Activated naive CD8-positive, alpha-beta T cell treated with anti-CD3 and anti-CD28 coated beads for 36 hours (primary cell): Measurements from ENCODE around the gene HAND2. TPM values are rescaled to one million over a fixed set of nuclear protein-coding genes. Genes with fewer than 3 reads are reported as not detected.

Experiments used
- DNase-seq: peaks from one replicate; pipeline ENCODE4 v3.0.0; 2021
- H3K27ac Mint-ChIP-seq: one replicate; pipeline ENCODE4 v1.8.0; 2022; ENCODE audit warnings: mild to moderate bottlenecking, moderate library complexity, mixed read lengths
- H3K27me3 Mint-ChIP-seq: one replicate; pipeline ENCODE4 v1.8.0; 2022; ENCODE audit warnings: mild to moderate bottlenecking, mixed read lengths
- H3K36me3 Mint-ChIP-seq: one replicate; pipeline ENCODE4 v1.8.0; 2021; ENCODE audit warnings: mild to moderate bottlenecking, mixed read lengths
- H3K4me1 Mint-ChIP-seq: one replicate; pipeline ENCODE4 v1.8.0; 2021; ENCODE audit warnings: mixed read lengths
- H3K4me3 Mint-ChIP-seq: one replicate; pipeline ENCODE4 v1.8.0; 2022; ENCODE audit warnings: mild to moderate bottlenecking, moderate library complexity, mixed read lengths
- H3K9me3 Mint-ChIP-seq: one replicate; pipeline ENCODE4 v1.8.0; 2022; ENCODE audit warnings: mixed read lengths
- total RNA-seq, 2 experiments: library from RNA; stranded (reverse); gene quantifications; one replicate each; pipeline ENCODE4 v1.2.3, GENCODE V29; 2021

Gene HAND2
- total RNA-seq, 2 experiments from 2014 or later, result not detected

DNA sequence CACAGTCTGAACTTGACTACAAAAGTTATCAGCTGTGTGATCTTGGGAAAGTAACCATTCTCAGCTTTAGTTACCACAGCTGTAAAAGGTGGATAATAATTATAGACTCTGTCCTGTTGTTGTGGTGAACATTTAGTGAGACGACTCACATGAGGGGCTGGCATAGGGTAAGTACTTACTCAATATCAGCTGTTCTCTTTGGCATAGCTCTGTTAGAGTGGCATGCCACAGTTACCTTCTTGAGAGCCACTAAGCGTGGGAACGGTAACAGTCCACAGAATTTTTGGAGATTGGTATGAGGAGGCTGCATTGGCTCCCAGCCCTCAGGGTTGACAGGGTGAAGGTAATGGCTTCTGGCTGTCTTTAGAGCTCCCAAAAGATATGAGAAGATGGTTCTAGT lies 13.2 kb upstream of the HAND2 start:
- H3K4me3 Mint-ChIP-seq, result no peak overlapping the region
- peaks cover 8% of the 10 kb centered on the region for H3K4me1 Mint-ChIP-seq
- H3K27ac Mint-ChIP-seq, result no peak overlapping the region
- no peak for DNase-seq
- H3K9me3 Mint-ChIP-seq, result no peaks in the 10 kb centered on the region
- no peaks in the 10 kb centered on the region for H3K36me3 Mint-ChIP-seq
- H3K27me3 Mint-ChIP-seq, result peaks cover 60% of the 10 kb centered on the region

GRCh38 chr4:173539986-173540385 lies 10.0 kb upstream of the HAND2 start:
- Mint-ChIP-seq H3K4me1 (peaks cover 8% of the 10 kb centered on the region), H3K36me3 (no peaks in the 10 kb centered on the region), H3K9me3 (peaks cover 3% of the 10 kb centered on the region)

DNA sequence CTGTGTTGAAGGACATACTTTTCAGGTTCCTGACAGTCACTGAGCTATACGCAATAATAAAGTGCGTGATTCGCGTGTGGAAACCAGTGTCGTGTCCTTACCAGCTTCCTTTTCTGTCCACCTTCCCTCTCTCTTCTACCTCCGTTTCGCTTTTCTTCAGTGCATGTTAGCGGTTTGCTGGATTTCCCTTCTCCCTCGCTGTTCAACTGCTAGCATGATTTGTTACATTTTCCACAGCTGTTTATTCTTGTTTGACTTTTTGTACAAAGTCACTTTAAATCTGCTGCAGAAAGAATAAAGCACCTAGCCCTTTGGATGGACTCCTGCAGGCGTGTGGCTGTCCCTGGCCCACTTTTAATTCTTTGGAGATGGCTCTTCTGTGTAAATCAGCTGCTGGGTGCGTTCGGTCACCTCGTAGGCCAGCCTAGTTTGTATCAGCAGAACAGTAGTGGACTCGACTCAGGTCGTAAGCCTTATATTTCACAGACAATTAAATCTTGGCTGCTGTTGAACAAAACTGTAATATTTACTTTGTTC lies 8.9 kb upstream of the HAND2 start:
- H3K27ac Mint-ChIP-seq, result no peak overlapping the region
- peaks cover 3% of the 10 kb centered on the region for H3K9me3 Mint-ChIP-seq
- peaks cover 8% of the 10 kb centered on the region for H3K4me1 Mint-ChIP-seq
- H3K27me3 Mint-ChIP-seq, result peaks cover 82% of the 10 kb centered on the region
- H3K36me3 Mint-ChIP-seq, result no peaks in the 10 kb centered on the region
- peak overlapping the region; percentile 61 for H3K4me3 Mint-ChIP-seq
- no peak for DNase-seq

More at GRCh38 chr4:173539986-173540385, 10.0 kb upstream of the HAND2 start:
- DNase-seq, result no peak
- H3K27ac Mint-ChIP-seq, result no peak overlapping the region
- H3K4me3 Mint-ChIP-seq, result no peak overlapping the region
- H3K27me3 Mint-ChIP-seq, result peaks cover 79% of the 10 kb centered on the region

GRCh38 chr4:173538148-173538908 lies 8.3 kb upstream of the HAND2 start:
- Mint-ChIP-seq H3K4me3 (peak overlapping the region; percentile 61), H3K36me3 (no peaks in the 10 kb centered on the region), H3K27me3 (peaks cover 83% of the 10 kb centered on the region), H3K4me1 (peaks cover 8% of the 10 kb centered on the region), H3K27ac (no peak overlapping the region), H3K9me3 (peaks cover 3% of the 10 kb centered on the region)
- DNase-seq, result no peak

DNA sequence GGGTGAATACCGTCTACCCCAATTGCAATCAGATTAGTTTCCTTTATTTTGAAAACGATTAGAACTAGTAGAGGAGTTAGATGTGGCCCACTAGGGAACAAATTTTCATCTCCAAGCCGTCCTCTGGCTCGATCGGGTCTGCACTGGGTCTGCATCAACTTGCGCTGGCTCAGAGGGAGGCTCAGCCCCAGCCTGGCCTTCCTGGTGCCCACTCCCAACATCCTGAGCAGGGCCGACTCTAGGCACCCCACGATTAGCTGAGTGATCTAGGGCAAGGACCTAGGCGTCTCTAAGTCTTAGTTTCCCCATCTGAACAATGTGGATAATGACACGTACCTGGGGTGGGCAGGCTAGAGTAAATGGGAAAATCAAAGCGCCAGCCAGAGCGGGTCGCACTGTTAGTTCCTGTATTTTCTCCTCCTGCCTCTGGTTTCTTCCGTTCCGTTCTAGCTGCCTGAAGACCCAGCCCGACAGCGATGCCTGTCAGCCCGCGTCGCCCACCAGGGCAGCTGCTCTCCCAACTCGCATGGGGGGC lies 7.7 kb upstream of the HAND2 start:
- H3K36me3 Mint-ChIP-seq, result no peaks in the 10 kb centered on the region
- no peak overlapping the region for H3K27ac Mint-ChIP-seq
- H3K4me3 Mint-ChIP-seq, result no peak overlapping the region
- DNase-seq, result no peak
- H3K9me3 Mint-ChIP-seq, result peaks cover 3% of the 10 kb centered on the region
- peaks cover 8% of the 10 kb centered on the region for H3K4me1 Mint-ChIP-seq
- H3K27me3 Mint-ChIP-seq, result peaks cover 87% of the 10 kb centered on the region

GRCh38 chr4:173536808-173537429 lies 6.9 kb upstream of the HAND2 start:
- H3K36me3 Mint-ChIP-seq, result no peaks in the 10 kb centered on the region
- no peak for DNase-seq
- no peak overlapping the region for H3K27ac Mint-ChIP-seq
- peaks cover 91% of the 10 kb centered on the region for H3K27me3 Mint-ChIP-seq
- H3K4me3 Mint-ChIP-seq, result no peak overlapping the region
- H3K9me3 Mint-ChIP-seq, result peaks cover 3% of the 10 kb centered on the region
- H3K4me1 Mint-ChIP-seq, result peaks cover 8% of the 10 kb centered on the region

- Mint-ChIP-seq H3K9me3 (peaks cover 3% of the 10 kb centered on the region), H3K36me3 (no peaks in the 10 kb centered on the region), H3K27me3 (peaks cover 96% of the 10 kb centered on the region), H3K4me1 (peaks cover 12% of the 10 kb centered on the region), H3K27ac (no peak overlapping the region), H3K4me3 (no peak overlapping the region)
- no peak for DNase-seq
Measured at GRCh38 chr4:173535957-173536356, 5.9 kb upstream of the HAND2 start.

GRCh38 chr4:173535165-173535902 lies 5.3 kb upstream of the HAND2 start:
- Mint-ChIP-seq H3K27ac (no peak overlapping the region), H3K4me1 (peaks cover 12% of the 10 kb centered on the region), H3K27me3 (peaks cover 99% of the 10 kb centered on the region), H3K36me3 (no peaks in the 10 kb centered on the region), H3K9me3 (peaks cover 3% of the 10 kb centered on the region), H3K4me3 (no peak overlapping the region)
- no peak for DNase-seq

- Mint-ChIP-seq H3K36me3 (no peaks in the 10 kb centered on the region), H3K27ac (no peak overlapping the region), H3K4me1 (peaks cover 12% of the 10 kb centered on the region), H3K4me3 (no peak overlapping the region), H3K27me3 (peaks cover 99% of the 10 kb centered on the region), H3K9me3 (peaks cover 3% of the 10 kb centered on the region)
- no peak for DNase-seq
Measured at GRCh38 chr4:173534434-173534833, 4.4 kb upstream of the HAND2 start.

GRCh38 chr4:173532725-173533511 lies 2.9 kb upstream of the HAND2 start:
- Mint-ChIP-seq H3K9me3 (peaks cover 8% of the 10 kb centered on the region), H3K27ac (no peak overlapping the region), H3K4me3 (no peak overlapping the region), H3K4me1 (peaks cover 13% of the 10 kb centered on the region), H3K27me3 (peaks cover 95% of the 10 kb centered on the region), H3K36me3 (peaks cover 7% of the 10 kb centered on the region)
- no peak for DNase-seq

DNA sequence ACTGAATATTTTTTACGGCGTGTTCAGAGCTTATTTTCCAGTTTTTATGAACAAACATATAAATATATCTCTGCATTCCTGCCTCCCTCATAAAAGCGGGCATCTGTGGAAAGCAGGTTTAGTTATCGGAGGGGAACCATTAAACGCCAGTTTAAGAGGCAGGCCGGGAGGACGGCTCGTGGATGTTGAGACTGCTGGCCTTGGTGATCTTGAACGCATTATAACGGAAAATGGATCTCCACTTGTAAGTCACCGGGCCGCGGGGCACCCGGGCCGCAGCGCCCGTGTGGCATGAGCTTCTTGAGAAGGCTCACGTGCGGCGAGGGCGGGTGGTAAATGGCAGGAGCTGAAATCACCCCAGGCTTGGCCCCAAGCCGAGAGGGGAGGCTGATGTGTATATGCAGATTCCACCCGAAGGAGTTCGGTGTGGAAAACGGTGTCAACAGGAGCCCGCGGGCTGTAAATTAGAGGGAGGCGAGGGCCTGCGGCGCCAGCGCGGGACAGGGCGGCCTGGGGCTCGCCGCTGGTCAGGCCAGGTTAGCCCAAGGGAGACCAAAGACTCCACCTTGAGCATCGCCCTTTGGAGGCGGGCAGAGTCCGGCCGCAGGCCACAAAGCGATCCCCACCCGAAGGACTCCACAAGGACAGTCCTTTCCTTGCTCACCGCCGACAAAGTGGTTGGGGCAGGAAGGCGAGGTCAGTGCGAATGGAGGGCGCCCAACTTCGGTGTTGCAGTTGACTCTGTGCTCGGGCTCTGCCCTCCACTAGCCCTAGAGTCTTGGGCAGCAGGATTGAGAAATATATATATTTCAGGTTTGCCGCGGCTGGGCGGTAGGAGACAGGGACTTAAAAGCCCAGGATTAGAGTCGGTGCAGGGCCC lies 1.3 kb upstream of the HAND2 start:
- H3K27me3 Mint-ChIP-seq, result peaks cover 95% of the 10 kb centered on the region
- H3K27ac Mint-ChIP-seq, result no peak overlapping the region
- peaks cover 13% of the 10 kb centered on the region for H3K4me1 Mint-ChIP-seq
- peaks cover 8% of the 10 kb centered on the region for H3K9me3 Mint-ChIP-seq
- H3K4me3 Mint-ChIP-seq, result no peak overlapping the region
- DNase-seq, result no peak
- H3K36me3 Mint-ChIP-seq, result peaks cover 12% of the 10 kb centered on the region

DNA sequence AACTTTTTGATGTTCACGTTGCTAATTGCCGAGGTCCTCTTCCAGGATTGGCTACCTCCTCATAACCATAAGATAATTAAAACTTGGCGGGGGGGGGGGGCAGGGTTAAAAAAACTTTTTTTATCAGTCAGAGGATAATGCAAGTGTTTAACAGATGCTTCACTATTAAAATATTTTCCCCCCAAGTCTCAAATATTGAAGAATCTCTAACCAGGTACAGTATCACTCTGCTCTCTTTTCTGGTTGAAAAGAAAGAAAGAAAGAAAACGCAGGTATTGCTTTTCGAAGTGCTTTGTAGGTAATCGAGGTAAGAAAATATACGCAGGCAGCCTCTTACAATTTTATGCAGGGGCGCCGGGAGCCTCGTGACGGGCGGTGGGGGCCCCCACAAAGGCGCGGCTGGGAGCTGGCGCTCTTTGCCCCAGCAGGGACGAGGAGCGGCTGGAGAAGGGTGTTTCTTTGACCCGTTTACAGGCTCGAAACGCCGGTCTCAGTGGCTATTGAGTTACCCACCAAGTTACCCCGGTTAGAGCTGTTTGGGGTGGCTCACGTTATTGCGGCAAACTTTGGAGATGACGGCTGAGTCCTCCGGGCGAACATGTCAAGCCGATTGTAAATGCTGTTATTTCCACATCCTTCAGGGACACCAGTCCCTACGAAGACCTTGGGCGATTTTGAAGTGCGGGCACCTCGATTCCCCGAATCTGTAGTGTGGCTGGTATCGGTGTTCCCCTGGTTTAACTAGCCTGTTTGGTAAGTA lies 477 bp upstream of the HAND2 start:
- Mint-ChIP-seq H3K9me3 (peaks cover 5% of the 10 kb centered on the region), H3K36me3 (peaks cover 16% of the 10 kb centered on the region), H3K27ac (no peak overlapping the region), H3K27me3 (peaks cover 95% of the 10 kb centered on the region), H3K4me1 (peaks cover 13% of the 10 kb centered on the region), H3K4me3 (peak overlapping the region; percentile 22)
- no peak for DNase-seq
